PFSK-1 (cell line): Measurements from ENCODE around the gene CACNG6.

ENCODE experiments used
- FOXP2 ChIP-seq: optimal IDR thresholded peaks from 2 replicates; pipeline ENCODE3; 2011; ENCODE audit warnings: borderline replicate concordance, control low read depth, inconsistent platforms; ENCODE audit not compliant: insufficient read depth; ENCODE audit errors: extremely low read length, extremely low read depth
- POLR2AphosphoS5 ChIP-seq: IDR thresholded peaks from 2 replicates; pipeline ENCODE4 v1.6.1; 2012; ENCODE audit warnings: low read depth, mild to moderate bottlenecking, control low read depth, low read length, moderate library complexity
- SIN3A ChIP-seq: IDR thresholded peaks from 2 replicates; pipeline ENCODE4 v1.6.1; 2012; ENCODE audit warnings: mild to moderate bottlenecking, low read length, moderate library complexity, borderline replicate concordance; ENCODE audit not compliant: insufficient read depth
- TAF1 ChIP-seq: IDR thresholded peaks from 2 replicates; pipeline ENCODE4 v1.6.1; 2012; ENCODE audit warnings: low read length, control low read depth, borderline replicate concordance; ENCODE audit not compliant: insufficient read depth
- TF ChIP-seq, protein P1 (sequence below), 2 experiments: IDR thresholded peaks; 2 replicates each; pipeline versions ENCODE4 v1.6.1 to v1.8.0; 2011 to 2012; ENCODE audit warnings: low read depth in 2 of 2, low read length in 2 of 2, control low read depth in 1 of 2, inconsistent platforms in 1 of 2, mild to moderate bottlenecking in 1 of 2, moderate library complexity in 1 of 2; ENCODE audit not compliant: insufficient read depth in 1 of 2

The CACNG6 gene

DNA sequence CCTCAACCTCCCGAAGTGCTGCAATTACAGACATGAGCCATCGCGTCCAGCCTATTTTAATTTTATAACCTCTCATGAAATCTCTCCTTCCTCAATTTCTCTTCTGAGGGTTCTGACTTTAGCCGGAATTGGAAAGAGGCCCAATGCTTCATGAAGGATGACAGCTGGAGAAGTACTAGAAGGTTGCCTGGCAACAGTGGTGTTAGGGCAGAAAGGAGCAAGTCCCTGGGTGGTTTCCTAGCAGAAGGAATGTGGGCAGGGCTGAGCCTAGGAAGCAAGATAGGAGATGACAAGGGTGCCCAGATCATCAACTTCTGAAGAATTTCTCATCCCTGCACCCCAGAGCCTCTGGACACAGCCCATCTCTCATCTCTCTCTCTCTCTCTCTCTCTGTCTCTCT is 25.8 kb downstream of the CACNG6 start:
- no peak for TF ChIP-seq POLR2AphosphoS5
- TF ChIP-seq FOXP2 = no peak
- no peak for TF ChIP-seq TAF1
- TF ChIP-seq SIN3A = no peak
- TF ChIP-seq, protein P1, sequence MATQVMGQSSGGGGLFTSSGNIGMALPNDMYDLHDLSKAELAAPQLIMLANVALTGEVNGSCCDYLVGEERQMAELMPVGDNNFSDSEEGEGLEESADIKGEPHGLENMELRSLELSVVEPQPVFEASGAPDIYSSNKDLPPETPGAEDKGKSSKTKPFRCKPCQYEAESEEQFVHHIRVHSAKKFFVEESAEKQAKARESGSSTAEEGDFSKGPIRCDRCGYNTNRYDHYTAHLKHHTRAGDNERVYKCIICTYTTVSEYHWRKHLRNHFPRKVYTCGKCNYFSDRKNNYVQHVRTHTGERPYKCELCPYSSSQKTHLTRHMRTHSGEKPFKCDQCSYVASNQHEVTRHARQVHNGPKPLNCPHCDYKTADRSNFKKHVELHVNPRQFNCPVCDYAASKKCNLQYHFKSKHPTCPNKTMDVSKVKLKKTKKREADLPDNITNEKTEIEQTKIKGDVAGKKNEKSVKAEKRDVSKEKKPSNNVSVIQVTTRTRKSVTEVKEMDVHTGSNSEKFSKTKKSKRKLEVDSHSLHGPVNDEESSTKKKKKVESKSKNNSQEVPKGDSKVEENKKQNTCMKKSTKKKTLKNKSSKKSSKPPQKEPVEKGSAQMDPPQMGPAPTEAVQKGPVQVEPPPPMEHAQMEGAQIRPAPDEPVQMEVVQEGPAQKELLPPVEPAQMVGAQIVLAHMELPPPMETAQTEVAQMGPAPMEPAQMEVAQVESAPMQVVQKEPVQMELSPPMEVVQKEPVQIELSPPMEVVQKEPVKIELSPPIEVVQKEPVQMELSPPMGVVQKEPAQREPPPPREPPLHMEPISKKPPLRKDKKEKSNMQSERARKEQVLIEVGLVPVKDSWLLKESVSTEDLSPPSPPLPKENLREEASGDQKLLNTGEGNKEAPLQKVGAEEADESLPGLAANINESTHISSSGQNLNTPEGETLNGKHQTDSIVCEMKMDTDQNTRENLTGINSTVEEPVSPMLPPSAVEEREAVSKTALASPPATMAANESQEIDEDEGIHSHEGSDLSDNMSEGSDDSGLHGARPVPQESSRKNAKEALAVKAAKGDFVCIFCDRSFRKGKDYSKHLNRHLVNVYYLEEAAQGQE (IDR thresholded peaks at IDR 0.05; ENCODE audit: insufficient read depth in 1 of 2, low read depth in 2 of 2, low read length in 2 of 2) = no peak

DNA sequence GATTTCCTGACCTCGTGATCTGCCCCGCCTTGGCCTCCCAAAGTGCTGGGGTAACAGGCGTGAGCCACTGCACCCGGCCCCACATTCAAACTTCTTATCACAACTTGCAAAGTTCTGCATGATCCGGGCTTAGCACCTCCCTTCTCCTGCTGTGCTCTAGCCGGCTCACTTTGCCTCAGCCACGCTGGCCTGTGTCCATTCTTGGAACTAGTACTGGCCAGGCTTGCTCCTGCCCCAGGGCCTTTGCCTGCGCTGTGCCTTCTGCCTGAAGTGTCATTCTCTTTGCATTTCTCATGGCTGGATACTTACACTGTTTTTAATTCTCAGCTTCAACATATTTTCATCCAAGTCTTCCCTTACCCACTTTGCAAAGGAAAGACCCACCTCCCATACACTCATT is 29.9 kb downstream of the CACNG6 start:
- TF ChIP-seq, protein P1 (IDR thresholded peaks at IDR 0.05; ENCODE audit: insufficient read depth in 1 of 2, low read depth in 2 of 2, low read length in 2 of 2) = no peak
- TF ChIP-seq TAF1 (no peak), FOXP2 (no peak), POLR2AphosphoS5 (no peak), SIN3A (no peak)

DNA sequence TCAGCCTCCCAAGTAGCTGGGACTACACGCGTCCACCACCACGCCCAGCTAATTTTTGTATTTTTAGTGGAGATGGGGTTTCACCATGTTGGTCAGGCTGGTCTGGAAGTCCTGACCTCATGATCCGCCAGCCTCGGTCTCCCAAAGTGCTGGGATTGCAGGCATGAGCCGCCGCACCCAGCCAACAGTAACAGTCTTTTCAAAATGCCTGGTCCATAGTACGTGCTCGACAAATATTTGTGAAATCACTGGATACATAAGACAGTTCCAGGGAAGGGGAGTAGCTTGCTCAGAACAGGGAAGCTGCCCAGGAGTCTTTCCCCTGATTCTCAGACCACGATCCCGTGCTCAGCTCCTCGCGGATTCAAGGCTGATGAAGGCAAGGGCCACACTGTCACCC is 30.5 kb downstream of the CACNG6 start:
- TF ChIP-seq FOXP2 (no peak), TAF1 (no peak), POLR2AphosphoS5 (no peak)
- TF ChIP-seq, protein P1 (IDR thresholded peaks at IDR 0.05; ENCODE audit: insufficient read depth in 1 of 2, low read depth in 2 of 2, low read length in 2 of 2) = no peak

DNA sequence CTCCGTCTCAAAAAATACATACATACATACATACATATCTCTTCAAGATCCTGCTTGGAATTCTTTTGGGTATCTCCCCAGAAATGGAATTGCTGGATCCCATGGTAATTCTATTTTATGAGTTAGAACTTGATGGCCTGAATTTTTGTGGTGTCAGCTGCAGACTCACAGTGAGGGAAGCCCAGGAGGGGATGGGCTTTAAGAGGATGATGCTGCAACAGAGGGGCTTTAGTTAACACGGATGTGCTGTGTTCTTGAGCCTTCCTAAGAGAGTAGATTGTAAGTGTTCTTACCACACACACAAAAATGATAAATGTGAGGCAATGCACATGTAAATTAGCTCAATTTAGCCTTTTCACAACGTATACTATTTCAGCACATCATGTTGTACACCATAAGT is 31.8 kb downstream of the CACNG6 start:
- TF ChIP-seq SIN3A = no peak
- no peak for TF ChIP-seq TAF1
- no peak for TF ChIP-seq POLR2AphosphoS5
- TF ChIP-seq, protein P1 (IDR thresholded peaks at IDR 0.05; ENCODE audit: insufficient read depth in 1 of 2, low read depth in 2 of 2, low read length in 2 of 2) = no peak

DNA sequence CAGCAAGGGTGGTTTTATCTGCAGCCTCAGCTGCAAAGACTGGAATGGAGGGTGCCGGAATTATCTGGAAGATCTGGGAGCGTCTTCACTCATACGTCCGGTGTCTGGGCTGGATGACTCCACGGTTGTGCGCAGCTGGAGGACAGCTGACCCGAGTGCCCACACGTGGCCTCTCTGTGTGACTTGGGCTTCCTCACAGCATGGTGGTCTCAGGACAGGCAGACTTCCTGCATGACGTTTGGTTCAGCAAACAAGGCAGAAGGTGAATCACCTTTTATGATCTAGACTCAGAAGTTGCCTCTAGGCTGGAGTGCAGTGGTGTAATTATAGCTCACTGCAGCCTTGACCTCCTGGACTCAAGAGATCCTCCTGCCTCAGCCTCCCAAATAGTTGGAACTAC is 33.2 kb downstream of the CACNG6 start:
- TF ChIP-seq POLR2AphosphoS5 (no peak), TAF1 (no peak), FOXP2 (no peak), SIN3A (no peak)
- TF ChIP-seq, protein P1 (IDR thresholded peaks at IDR 0.05; ENCODE audit: insufficient read depth in 1 of 2, low read depth in 2 of 2, low read length in 2 of 2) = no peak
